HepG2 (cell line): ENCODE measurements around the gene PCAT6. TPM values are rescaled to one million over a fixed set of nuclear protein-coding genes. Genes with fewer than 3 reads are reported as not detected.

ENCODE experiments used
- CREM ChIP-seq, 2 experiments: sonication (generic) in 1 of 2; formaldehyde crosslinking in 1 of 2; IDR thresholded peaks; 2 replicates each; pipeline versions ENCODE4 v1.4.0 to v1.6.1; 2016 to 2020; ENCODE audit warnings: antibody characterized with exemption in 1 of 2, mild to moderate bottlenecking in 1 of 2, missing genetic modification reagents in 1 of 2
- GABPB1 ChIP-seq: IDR thresholded peaks from 2 replicates; pipeline ENCODE4 v1.6.1; 2016; ENCODE audit warnings: mild to moderate bottlenecking, missing genetic modification reagents, moderate library complexity, missing compliant biosample characterization
- JUN ChIP-seq: sonication (generic); formaldehyde crosslinking; IDR thresholded peaks from 2 replicates; pipeline ENCODE4 v1.4.0; 2020; ENCODE audit warnings: mild to moderate bottlenecking, missing genetic modification reagents
- PHF20 ChIP-seq: sonication (generic); formaldehyde crosslinking; IDR thresholded peaks from 2 replicates; pipeline ENCODE4 v1.5.0; 2020; ENCODE audit warnings: mild to moderate bottlenecking, missing genetic modification reagents
- ZNF124 ChIP-seq: sonication (generic); formaldehyde crosslinking; IDR thresholded peaks from 2 replicates; pipeline ENCODE4 v1.4.0; 2020; ENCODE audit warnings: missing genetic modification reagents
- ZNF780A ChIP-seq: sonication (generic); formaldehyde crosslinking; IDR thresholded peaks from 2 replicates; pipeline ENCODE4 v1.8.0; 2022; ENCODE audit warnings: mild to moderate bottlenecking, missing genetic modification reagents, moderate library complexity
- polyA plus RNA-seq, 8 experiments: library from polyadenylated mRNA; depleted of rRNA in 3 of 8; stranded (reverse) in 7 of 8; unstranded in 1 of 8; fragments of >200 nt; fragmentation: Illumina TruSeq in 4 of 8; extraction: Trizol in 4 of 8; gene quantifications; 2 replicates each; pipeline versions ENCODE4 v1.2.1 to v1.2.3, GENCODE V29; 2011 to 2016; ENCODE audit warnings: low read depth in 4 of 8, missing spikeins in 1 of 8, mixed read lengths in 1 of 8; ENCODE audit not compliant: insufficient read depth in 1 of 8
- small RNA-seq, 3 experiments: library from RNA; depleted of rRNA; stranded (forward); fragments of <200 nt; gene quantifications; one replicate each; pipeline ENCODE3, GENCODE V24; 2012; ENCODE audit warnings: low read depth in 2 of 3, low replicate concordance in 1 of 3; ENCODE audit not compliant: insufficient read length in 3 of 3, insufficient read depth in 2 of 3
- total RNA-seq, 5 experiments: library from RNA; depleted of rRNA; stranded (reverse); fragments of >200 nt; fragmentation: Illumina TruSeq; extraction: Trizol; gene quantifications; 2 replicates each; pipeline ENCODE4 v1.2.3, GENCODE V29; 2016; ENCODE audit warnings: low read depth in 1 of 5
- TF ChIP-seq, protein P1 (sequence below): IDR thresholded peaks from 2 replicates; pipeline ENCODE4 v1.6.1; 2016; ENCODE audit warnings: mild to moderate bottlenecking

Gene PCAT6
- total and polyA plus RNA-seq, 2 of the 13 experiments (the other 11 are each of a cell fraction or from before 2014, with no cell fraction given), result 0.60 to 4.4 TPM

DNA sequence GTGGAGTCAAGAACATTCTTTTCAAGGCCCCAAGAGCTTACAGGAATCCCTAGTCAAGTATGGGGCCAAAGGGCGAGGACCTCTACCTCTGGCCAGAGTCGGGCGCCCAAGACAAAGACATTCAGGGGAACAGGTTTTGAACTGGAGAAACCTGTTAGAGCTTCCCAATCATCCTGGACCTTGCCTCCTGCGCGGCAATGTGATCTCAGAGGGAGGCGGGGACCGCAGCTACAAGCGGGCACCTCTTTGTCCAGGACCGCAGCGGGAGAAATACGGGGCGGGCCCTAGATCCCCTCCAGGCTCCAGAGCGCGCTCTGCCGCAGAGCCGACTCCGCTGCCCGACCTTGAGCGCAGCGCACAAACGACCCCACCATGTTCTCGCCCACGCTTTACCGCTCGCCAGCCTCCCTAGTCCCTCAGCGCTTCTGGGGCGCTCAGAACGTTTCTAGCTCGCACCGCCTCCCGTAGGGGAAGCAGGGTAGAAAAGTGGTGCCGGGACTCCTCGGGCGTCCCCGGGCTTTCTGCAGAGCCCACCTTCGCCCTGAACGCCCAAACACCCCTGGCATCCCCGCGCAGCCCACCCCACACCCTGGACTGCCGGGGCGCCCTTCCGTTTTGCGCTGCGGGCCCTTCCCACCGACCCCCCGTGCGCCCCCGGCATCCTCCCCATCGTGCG lies 50.1 kb downstream of the PCAT6 start (continued):
- TF ChIP-seq, protein P1, sequence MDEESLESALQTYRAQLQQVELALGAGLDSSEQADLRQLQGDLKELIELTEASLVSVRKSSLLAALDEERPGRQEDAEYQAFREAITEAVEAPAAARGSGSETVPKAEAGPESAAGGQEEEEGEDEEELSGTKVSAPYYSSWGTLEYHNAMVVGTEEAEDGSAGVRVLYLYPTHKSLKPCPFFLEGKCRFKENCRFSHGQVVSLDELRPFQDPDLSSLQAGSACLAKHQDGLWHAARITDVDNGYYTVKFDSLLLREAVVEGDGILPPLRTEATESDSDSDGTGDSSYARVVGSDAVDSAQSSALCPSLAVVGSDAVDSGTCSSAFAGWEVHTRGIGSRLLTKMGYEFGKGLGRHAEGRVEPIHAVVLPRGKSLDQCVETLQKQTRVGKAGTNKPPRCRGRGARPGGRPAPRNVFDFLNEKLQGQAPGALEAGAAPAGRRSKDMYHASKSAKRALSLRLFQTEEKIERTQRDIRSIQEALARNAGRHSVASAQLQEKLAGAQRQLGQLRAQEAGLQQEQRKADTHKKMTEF, result no peak
- TF ChIP-seq CREM (IDR thresholded peaks at IDR 0.05) (peak; percentile 39; the same call in 1 of the 2 replicates), CREM (CRISPR knock-in tag; IDR thresholded peaks at IDR 0.05) (no peak), PHF20 (peak; percentile 47; the same call in 1 of the 2 replicates), JUN (CRISPR knock-in tag) (0 out of 2 replicates have a peak, but pooled peaks have one; percentile 6), ZNF780A (CRISPR knock-in tag) (no peak), GABPB1 (peak; percentile 41; the same call in 1 of the 2 replicates), ZNF124 (0 out of 2 replicates have a peak, but pooled peaks have one; percentile 35)

Small RNAs within 50 kb of the gene (small RNA-seq; reads per million reads assigned to genes)
- 0 reads per million in 3 experiments for gene AC098934.3

Other genes with a start within 250 kb of the PCAT6 start
- not detected in 2 replicates for gene SYT2, start 100.5 kb upstream of the PCAT6 start, total RNA-seq (2016; rRNA removed; fragmentation: Illumina TruSeq; extraction: Trizol)
- gene SYT2, start 100.5 kb upstream of the PCAT6 start, polyA plus RNA-seq (2011; rRNA removed), result not detected in 2 replicates
- gene KDM5B, start 2.5 kb upstream of the PCAT6 start, total RNA-seq (2016; rRNA removed; fragmentation: Illumina TruSeq; extraction: Trizol), result 33.1 and 34.2 TPM in 2 replicates
- gene KDM5B, start 2.5 kb upstream of the PCAT6 start, polyA plus RNA-seq (2011; rRNA removed), result 26.5 and 35.4 TPM in 2 replicates
- 8.3 and 11.1 TPM in 2 replicates for gene RABIF, start 78.2 kb downstream of the PCAT6 start, total RNA-seq (2016; rRNA removed; fragmentation: Illumina TruSeq; extraction: Trizol)
- gene RABIF, start 78.2 kb downstream of the PCAT6 start, polyA plus RNA-seq (2011; rRNA removed), result 7.6 and 7.7 TPM in 2 replicates
- 25.2 and 34.2 TPM in 2 replicates for gene KLHL12, start 116.3 kb downstream of the PCAT6 start, total RNA-seq (2016; rRNA removed; fragmentation: Illumina TruSeq; extraction: Trizol)
- gene KLHL12, start 116.3 kb downstream of the PCAT6 start, polyA plus RNA-seq (2011; rRNA removed), result 18.4 and 19.2 TPM in 2 replicates
- 55.7 and 60.0 TPM in 2 replicates for gene ADIPOR1, start 147.4 kb downstream of the PCAT6 start, total RNA-seq (2016; rRNA removed; fragmentation: Illumina TruSeq; extraction: Trizol)
- gene ADIPOR1, start 147.4 kb downstream of the PCAT6 start, polyA plus RNA-seq (2011; rRNA removed), result 124 and 141 TPM in 2 replicates
- 7.9 and 18.9 TPM in 2 replicates for gene CYB5R1, start 156.3 kb downstream of the PCAT6 start, total RNA-seq (2016; rRNA removed; fragmentation: Illumina TruSeq; extraction: Trizol)
- 18.7 and 21.4 TPM in 2 replicates for gene CYB5R1, start 156.3 kb downstream of the PCAT6 start, polyA plus RNA-seq (2011; rRNA removed)
- 82.0 and 85.4 TPM in 2 replicates for gene TMEM183A, start 196.4 kb downstream of the PCAT6 start, total RNA-seq (2016; rRNA removed; fragmentation: Illumina TruSeq; extraction: Trizol)
- gene TMEM183A, start 196.4 kb downstream of the PCAT6 start, polyA plus RNA-seq (2011; rRNA removed), result 56.2 and 59.7 TPM in 2 replicates
- not detected in 2 replicates for gene PPFIA4, start 215.5 kb downstream of the PCAT6 start, total RNA-seq (2016; rRNA removed; fragmentation: Illumina TruSeq; extraction: Trizol)
- gene PPFIA4, start 215.5 kb downstream of the PCAT6 start, polyA plus RNA-seq (2011; rRNA removed), result 5.4 and 6.4 TPM in 2 replicates